ENCODE measurements around the gene SLC6A1.

SLC6A1 gene

GRCh38 chr3:10993729-10994065 lies 1.1 kb downstream of the SLC6A1 start:
- DNase-seq (ENCODE audit: low read depth in 2 of 2) = no peak

GRCh38 chr3:10994306-10994705 lies 1.8 kb downstream of the SLC6A1 start:
- no peak for DNase-seq (ENCODE audit: low read depth in 2 of 2)

DNA sequence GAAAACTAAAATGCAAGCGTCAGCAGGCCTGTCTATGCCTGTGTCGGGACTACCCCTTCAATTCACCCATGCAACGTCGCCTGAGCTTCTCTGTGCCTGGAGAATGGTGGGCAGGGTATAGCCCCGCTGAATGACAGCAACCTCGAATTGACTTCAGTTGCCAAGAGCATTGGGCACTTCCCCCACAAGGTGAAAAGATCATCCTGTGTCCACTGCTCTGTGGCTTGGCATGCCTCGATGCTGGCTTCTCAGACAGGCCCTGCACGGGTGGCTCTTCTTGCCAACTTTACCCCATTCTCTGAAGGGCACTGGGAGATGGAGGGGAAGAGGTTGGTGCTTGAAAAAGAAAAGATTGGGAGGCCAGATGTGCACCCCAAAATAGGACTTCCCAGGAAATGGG lies 3.3 kb downstream of the SLC6A1 start:
- no peak for DNase-seq (ENCODE audit: low read depth in 2 of 2)

DNA sequence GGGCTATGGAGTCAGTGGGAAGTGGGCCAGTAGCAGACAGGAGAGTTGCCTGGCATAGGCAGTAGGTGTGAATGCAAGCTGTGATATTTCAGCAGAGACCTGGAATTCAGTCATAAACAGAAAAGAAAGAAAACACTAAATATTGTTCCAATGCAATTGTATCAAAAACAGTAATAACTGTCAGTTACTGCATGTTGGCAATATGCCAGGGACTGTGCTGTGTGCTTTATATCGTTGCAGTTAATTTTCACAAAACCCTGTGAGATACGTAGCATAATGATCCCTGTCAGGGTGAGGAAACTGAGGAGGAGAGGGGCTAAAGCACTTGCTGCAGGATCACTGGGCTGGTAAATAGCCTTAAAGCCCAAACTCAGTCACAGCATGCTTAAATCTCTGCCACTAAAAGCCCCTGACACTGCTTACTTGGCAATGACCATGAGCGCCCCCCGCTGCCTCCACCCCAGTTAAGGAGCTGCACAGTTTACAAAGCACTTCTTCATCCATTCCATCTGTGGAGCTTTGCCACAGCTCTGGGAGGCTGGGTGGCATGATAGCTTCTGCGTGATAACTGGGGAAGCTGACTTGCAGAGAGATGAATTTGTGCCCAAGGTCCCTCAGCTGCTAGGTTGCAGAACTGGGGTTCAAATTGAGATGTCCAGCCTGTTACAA lies 3.9 kb downstream of the SLC6A1 start:
- DNase-seq (ENCODE audit: low read depth in 2 of 2) = no peak

GRCh38 chr3:10997196-10997595 lies 4.6 kb downstream of the SLC6A1 start:
- DNase-seq (ENCODE audit: low read depth in 2 of 2) = no peak

GRCh38 chr3:10998542-10998941 lies 6.0 kb downstream of the SLC6A1 start:
- no peak for DNase-seq (ENCODE audit: low read depth in 2 of 2)

- DNase-seq (ENCODE audit: low read depth in 2 of 2) = no peak
These were observed 6.9 kb downstream of the SLC6A1 start for GRCh38 chr3:10999221-11000107.

DNA sequence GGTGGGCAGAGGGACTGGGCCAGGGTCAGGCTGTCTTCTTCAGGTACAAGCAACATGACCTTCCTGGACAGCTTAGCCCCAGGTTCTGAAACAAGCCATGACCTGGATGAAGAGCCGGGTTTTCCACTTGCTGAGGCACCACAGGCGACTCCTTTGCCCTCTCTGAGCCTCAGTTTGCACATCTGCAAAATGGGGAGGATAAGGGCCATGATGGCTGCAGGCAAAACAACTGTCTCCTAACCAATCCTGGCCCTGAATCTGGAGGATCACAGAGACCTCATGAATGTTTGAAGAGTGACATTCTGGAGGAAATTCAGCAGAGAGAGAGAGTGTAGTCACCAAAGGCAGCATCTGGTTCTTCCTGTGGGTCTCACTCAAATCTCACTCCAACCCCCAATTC lies 8.0 kb downstream of the SLC6A1 start:
- no peak for DNase-seq (ENCODE audit: low read depth in 2 of 2)

GRCh38 chr3:11001020-11001657 lies 8.6 kb downstream of the SLC6A1 start:
- DNase-seq (ENCODE audit: low read depth in 2 of 2) = no peak

DNA sequence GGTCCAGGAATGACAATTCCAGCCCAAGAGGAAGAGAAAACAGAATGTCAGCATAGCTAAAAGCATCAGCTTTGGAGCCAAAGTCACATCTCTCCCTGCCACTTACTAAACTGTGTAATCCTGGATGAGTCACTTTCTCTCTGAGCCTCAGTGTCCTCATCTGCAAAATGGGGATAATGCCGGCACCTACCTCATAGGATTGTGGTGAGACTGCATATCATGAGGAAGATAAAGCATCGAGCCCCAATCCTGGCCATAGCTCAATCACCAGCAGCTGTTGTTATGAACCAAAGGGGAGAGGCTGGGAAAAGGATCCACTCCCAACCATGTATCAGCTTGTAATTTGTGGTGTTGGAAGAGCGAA lies 9.1 kb downstream of the SLC6A1 start:
- DNase-seq (ENCODE audit: low read depth in 2 of 2) = no peak

- no peak for DNase-seq (ENCODE audit: low read depth in 2 of 2)
These were observed 9.8 kb downstream of the SLC6A1 start for GRCh38 chr3:11002371-11002807.

DNA sequence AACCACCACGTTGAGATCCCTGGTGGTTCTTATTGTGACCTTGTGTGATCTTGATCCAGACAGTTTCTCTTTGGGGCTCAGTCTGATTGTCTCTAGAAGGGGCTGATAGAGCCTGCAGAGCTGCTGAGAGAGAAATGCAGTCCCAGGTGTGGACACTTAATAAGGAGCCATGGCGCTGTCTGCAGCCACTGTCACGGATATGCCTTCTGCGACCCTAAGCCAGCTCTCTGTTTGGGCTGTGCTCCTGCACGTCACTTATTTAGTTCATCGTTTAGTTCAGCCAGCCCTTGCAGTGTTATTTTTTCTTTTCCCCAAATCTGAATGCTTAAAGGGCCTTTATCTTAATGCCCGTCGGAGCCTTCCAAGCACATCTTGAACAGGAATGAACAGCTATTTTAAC lies 12.0 kb downstream of the SLC6A1 start:
- DNase-seq (ENCODE audit: low read depth in 2 of 2) = no peak

- no peak for DNase-seq (ENCODE audit: low read depth in 2 of 2)
These were observed 13.2 kb downstream of the SLC6A1 start for GRCh38 chr3:11005686-11006256.

- no peak for DNase-seq (ENCODE audit: low read depth in 2 of 2)
These were observed 14.7 kb downstream of the SLC6A1 start for GRCh38 chr3:11006986-11007933.

DNA sequence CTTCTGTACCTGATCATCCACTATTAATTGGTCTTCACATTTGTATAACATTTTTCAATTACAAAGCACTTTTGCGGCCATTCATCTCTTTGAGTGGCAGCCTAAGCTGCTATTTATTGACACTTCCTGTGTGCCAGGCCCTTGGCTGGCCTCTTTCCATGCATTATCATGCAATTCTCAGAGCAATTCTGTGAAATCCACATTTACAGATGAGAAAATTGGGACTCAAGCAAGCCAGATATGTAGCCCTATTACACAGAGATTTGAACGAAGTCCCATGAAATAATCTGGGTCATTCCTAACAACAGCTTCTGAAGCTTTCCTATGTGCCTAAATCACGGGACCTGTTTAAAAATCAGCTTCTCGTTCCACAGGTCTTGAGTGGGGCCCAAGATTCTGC lies 17.4 kb downstream of the SLC6A1 start:
- DNase-seq (ENCODE audit: low read depth in 2 of 2) = no peak

DNA sequence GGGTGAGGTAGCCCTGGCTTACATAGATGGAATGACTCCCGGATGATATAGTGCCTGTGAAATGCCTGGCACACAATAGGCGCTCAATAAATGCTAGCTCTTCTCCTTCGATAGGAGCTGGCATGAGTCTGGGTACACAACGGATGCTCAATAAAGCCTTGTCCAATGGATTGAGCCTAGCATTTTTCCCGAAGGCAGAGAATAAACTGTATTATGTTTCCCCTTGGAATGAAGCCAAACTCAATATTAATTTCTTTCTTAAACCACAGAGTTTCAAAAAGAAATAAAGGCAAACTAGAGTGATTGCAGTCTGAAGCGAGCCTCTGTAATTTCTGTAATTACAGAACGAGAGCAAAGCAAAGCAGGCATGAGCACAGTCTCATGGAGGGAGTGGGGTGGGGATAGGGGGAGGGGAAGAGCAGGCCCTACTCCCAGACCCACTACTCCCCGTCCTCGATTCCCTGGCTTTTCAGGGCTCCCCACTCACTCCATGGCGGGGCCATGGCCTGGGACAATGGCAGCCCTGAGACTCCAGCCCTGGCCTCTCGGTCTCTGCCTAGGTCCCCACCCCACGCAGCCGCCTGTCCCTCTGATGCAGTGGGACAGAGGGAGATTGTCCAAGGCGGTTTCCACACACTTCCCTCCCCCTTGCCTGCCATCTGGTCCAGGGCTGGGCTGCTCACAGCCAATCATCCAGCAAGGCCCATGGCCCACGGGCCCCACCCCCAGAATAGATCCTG lies 18.0 kb downstream of the SLC6A1 start:
- no peak for DNase-seq (ENCODE audit: low read depth in 2 of 2)

DNA sequence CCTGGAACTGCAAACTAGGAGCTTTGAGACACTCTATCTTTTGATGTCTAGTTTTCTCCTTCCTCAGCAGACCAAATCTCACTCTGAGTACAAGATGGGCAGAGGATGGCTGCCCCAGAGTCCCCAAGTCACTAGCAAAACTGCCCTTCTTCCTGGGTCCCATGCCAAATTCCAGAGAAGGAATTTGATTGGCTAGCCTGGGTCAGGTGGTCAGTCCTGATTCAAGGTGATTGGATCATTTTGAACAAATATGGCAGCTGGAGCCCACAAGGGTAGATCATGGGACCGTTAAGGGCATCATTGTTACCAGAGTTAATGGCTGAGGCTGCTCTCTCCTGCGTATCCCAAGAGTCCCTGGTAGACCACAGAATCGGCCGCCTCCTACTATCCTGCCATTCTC lies 21.7 kb downstream of the SLC6A1 start:
- DNase-seq (ENCODE audit: low read depth in 2 of 2) = no peak

DNA sequence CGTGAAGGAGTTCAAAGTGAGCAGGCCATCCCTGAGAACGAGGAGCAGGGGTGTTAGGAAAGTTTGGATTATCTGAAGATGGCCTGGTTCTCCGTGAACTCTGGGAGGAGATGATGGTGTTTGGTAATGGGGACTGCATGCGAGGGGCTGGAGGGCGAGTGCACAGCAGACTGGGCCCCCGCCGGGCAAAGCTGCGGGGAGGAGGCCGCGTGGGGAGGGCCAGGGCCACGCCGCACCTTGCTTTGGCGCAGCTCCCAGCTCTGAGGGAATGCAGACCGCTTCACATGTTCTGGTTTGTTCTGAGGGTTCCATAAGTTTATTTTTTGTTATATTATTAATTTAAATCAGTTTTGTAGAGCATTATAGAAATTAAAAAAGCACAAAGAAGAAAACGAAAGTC lies 22.2 kb downstream of the SLC6A1 start:
- no peak for DNase-seq (ENCODE audit: low read depth in 2 of 2)

GRCh38 chr3:11015369-11015768 lies 22.8 kb downstream of the SLC6A1 start:
- DNase-seq (ENCODE audit: low read depth in 2 of 2) = no peak

DNA sequence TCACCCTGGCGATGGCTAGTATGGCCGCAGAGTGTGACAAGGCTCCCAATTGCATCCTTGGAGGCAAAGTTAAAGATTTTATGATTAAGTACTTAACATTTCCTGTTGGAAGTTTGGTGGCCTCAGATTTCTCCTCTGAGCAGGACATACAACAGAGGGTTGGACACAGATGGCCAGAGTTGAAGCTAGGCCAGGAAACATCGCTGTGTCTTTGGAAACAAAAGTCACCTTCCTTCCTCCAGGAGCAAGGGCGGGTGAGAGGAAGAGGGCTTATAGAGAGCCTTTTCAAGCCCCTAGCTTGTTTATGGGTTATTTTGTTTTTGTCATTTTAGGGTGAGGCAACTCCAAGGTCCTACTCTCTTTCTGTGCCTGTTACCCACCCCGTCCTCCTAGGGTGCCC lies 24.2 kb downstream of the SLC6A1 start:
- DNase-seq (ENCODE audit: low read depth in 2 of 2) = no peak
